Spleen (tissue), 11 donors: ENCODE measurements around the gene DNAJC8. TPM values are rescaled to one million over a fixed set of nuclear protein-coding genes. Genes with fewer than 3 reads are reported as not detected.

Experiments
- DNase-seq: peaks from one replicate; pipeline ENCODE4 v3.0.0-alpha.2; 2020
- H3K27ac ChIP-seq, 8 donors: fragments of 200-600 bp; sonication (generic) in 7 of 8; 1 replicate in 4 of 8; 2 replicates in 4 of 8; pipeline versions ENCODE4 v1.5.0 to v1.8.0; 2016 to 2021; ENCODE audit warnings: inconsistent platforms in 4 of 8, mild to moderate bottlenecking in 4 of 8, moderate library complexity in 1 of 8
- H3K27me3 ChIP-seq, 7 donors: fragments of 200-600 bp; sonication (generic) in 6 of 7; replicated peaks in 1 of 7; 1 replicate in 4 of 7; 2 replicates in 3 of 7; pipeline versions ENCODE4 v1.5.0 to v1.8.0; 2016 to 2021; ENCODE audit warnings: inconsistent platforms in 3 of 7, mild to moderate bottlenecking in 1 of 7
- H3K36me3 ChIP-seq, 6 donors: fragments of 200-600 bp; sonication (generic) in 5 of 6; 1 replicate in 4 of 6; 2 replicates in 2 of 6; pipeline versions ENCODE4 v1.5.0 to v1.8.0; 2016 to 2021; ENCODE audit warnings: inconsistent platforms in 2 of 6
- H3K4me1 ChIP-seq, 6 donors: fragments of 200-600 bp; sonication (generic) in 5 of 6; 1 replicate in 3 of 6; 2 replicates in 3 of 6; pipeline versions ENCODE4 v1.5.0 to v1.8.0; 2016 to 2021; ENCODE audit warnings: inconsistent platforms in 3 of 6
- H3K4me3 ChIP-seq, 8 donors: fragments of 200-600 bp; sonication (generic) in 7 of 8; 1 replicate in 4 of 8; 2 replicates in 4 of 8; pipeline versions ENCODE4 v1.5.0 to v1.8.0; 2016 to 2021; ENCODE audit warnings: inconsistent platforms in 4 of 8, mild to moderate bottlenecking in 4 of 8, moderate library complexity in 2 of 8
- H3K9me3 ChIP-seq, 8 donors: fragments of 200-600 bp; sonication (generic) in 7 of 8; 1 replicate in 4 of 8; 2 replicates in 4 of 8; pipeline versions ENCODE4 v1.5.0 to v1.8.0; 2016 to 2021; ENCODE audit warnings: inconsistent platforms in 4 of 8
- CTCF ChIP-seq, 11 experiments: fragments of 200-600 bp in 7 of 11; fragments of 450-650 bp in 4 of 11; sonication (generic) in 4 of 11; IDR thresholded peaks in 8 of 11; conservative IDR thresholded peaks in 3 of 11; 1 replicate in 7 of 11; 2 replicates in 4 of 11; pipeline versions ENCODE4 v1.4.0 to v1.8.0; 2016 to 2021; ENCODE audit warnings: antibody characterized with exemption in 11 of 11, inconsistent platforms in 4 of 11, mild to moderate bottlenecking in 1 of 11
- POLR2A ChIP-seq, 3 donors: fragments of 450-650 bp; IDR thresholded peaks; one replicate each; pipeline ENCODE4 v1.5.1; 2017; ENCODE audit warnings: antibody characterized with exemption in 3 of 3, mild to moderate bottlenecking in 1 of 3
- POLR2AphosphoS5 ChIP-seq, 3 donors: sonication (generic); formaldehyde crosslinking; IDR thresholded peaks; one replicate each; pipeline ENCODE4 v1.5.1; 2017; ENCODE audit warnings: antibody characterized with exemption in 3 of 3
- WGBS, 5 donors: extraction: QIAGEN DNeasy Blood & Tissue Kit in 3 of 5; methylation state at CpG; one replicate each; pipeline versions ENCODE4 v1.1.5 to v1.1.7; 2013 to 2018; 5-methylcytosine and 5-hydroxymethylcytosine counted together
- intact Hi-C: fragments of 100-400 bp; cut with DNase I; formaldehyde crosslinking; loops from one replicate; pipeline ENCODE4 v1.15.0; 2023; ENCODE audit warnings: low total_unique reads
- polyA plus RNA-seq, 3 donors: library from polyadenylated mRNA; stranded (reverse); fragments of 200-250 nt; gene quantifications; one replicate each; pipeline ENCODE4 v1.2.1, GENCODE V29; 2013
- total RNA-seq, 7 donors: library from RNA; depleted of rRNA in 3 of 7; stranded (reverse); fragments of >200 nt in 3 of 7; fragmentation: NEBNext Ultra II Directional in 4 of 7; extraction: Animal tissue kit (Norgen Biotek cat#: 25700) in 4 of 7; gene quantifications; one replicate each; pipeline versions ENCODE4 v1.1.0 to v1.2.1, GENCODE V29; 2016 to 2021
- donor health status: healthy with polysubstance abuse.
- donor health status: DM: no; HTN: no; CAD: no; lungs with moderate emphysema.
- donor health status: DM: no; HTN: no; CAD: no.
- donor health status: Bipolar disorder and iron deficiency.
- donor health status: healthy.
- donor health status: DM: no; HTN: no; CAD: no.
- donor health status: DM: yes; HTN: yes; CAD: no.

The DNAJC8 gene
- total and polyA plus RNA-seq, 10 donors: 52.0 to 95.9 (median 62.3) TPM

GRCh38 chr1:28279721-28280120, 46.9 kb upstream of the DNAJC8 start:
- WGBS, 5 donors: 95 to 97% (median 96%) methylated on average over 7 of the region's 7 CpGs
- Histone ChIP-seq H3K27me3 (no peaks in the 10 kb centered on the region), H3K4me1 (peaks cover 0 to 42% (median 27%) of the 10 kb centered on the region in 6 donors), H3K9me3 (no peaks in the 10 kb centered on the region), H3K4me3 (no peak overlapping the region), H3K36me3 (peaks cover 0 to 81% (median 61%) of the 10 kb centered on the region in 6 donors), H3K27ac (peak overlapping the region in 2 of 8 donors; percentile 50 to 63)
- intact Hi-C loops: no loop called here
- no peak for TF ChIP-seq POLR2A (IDR thresholded peaks at IDR 0.05)
- no peak for TF ChIP-seq CTCF (IDR thresholded peaks at IDR 0.05 in 8 of 11, conservative IDR thresholded peaks at IDR 0.05 in 3 of 11)
- no peak for TF ChIP-seq POLR2AphosphoS5 (IDR thresholded peaks at IDR 0.05)
- no peak for DNase-seq

GRCh38 chr1:28278763-28279162, 45.9 kb upstream of the DNAJC8 start:
- no peak overlapping the region for H3K27ac ChIP-seq
- H3K27me3 ChIP-seq: no peaks in the 10 kb centered on the region
- no peak for DNase-seq
- H3K4me1 ChIP-seq: peaks cover 0 to 39% (median 27%) of the 10 kb centered on the region in 6 donors
- H3K36me3 ChIP-seq: peaks cover 0 to 91% (median 70%) of the 10 kb centered on the region in 6 donors
- H3K4me3 ChIP-seq: no peak overlapping the region
- TF ChIP-seq CTCF (IDR thresholded peaks at IDR 0.05 in 8 of 11, conservative IDR thresholded peaks at IDR 0.05 in 3 of 11): no peak
- TF ChIP-seq POLR2AphosphoS5 (IDR thresholded peaks at IDR 0.05): no peak
- H3K9me3 ChIP-seq: no peaks in the 10 kb centered on the region
- intact Hi-C loops: no loop called here
- WGBS, 5 donors: 90 to 99% (median 95%) methylated on average over 5 of the region's 5 CpGs

GRCh38 chr1:28273216-28273860, 40.5 kb upstream of the DNAJC8 start:
- H3K9me3 ChIP-seq: no peaks in the 10 kb centered on the region
- 89 to 92% (median 91%) methylated on average over 14 to 17 of the region's 17 CpGs for WGBS, 5 donors
- intact Hi-C loops: no loop called here
- TF ChIP-seq POLR2A (IDR thresholded peaks at IDR 0.05) (no peak), CTCF (IDR thresholded peaks at IDR 0.05 in 8 of 11, conservative IDR thresholded peaks at IDR 0.05 in 3 of 11) (no peak), POLR2AphosphoS5 (IDR thresholded peaks at IDR 0.05) (no peak)
- DNase-seq: no peak
- H3K27me3 ChIP-seq: no peaks in the 10 kb centered on the region
- H3K4me1 ChIP-seq: peaks cover 0 to under 1% (median 0%) of the 10 kb centered on the region in 6 donors
- H3K36me3 ChIP-seq: peaks cover 0 to 95% (median 54%) of the 10 kb centered on the region in 6 donors
- no peak overlapping the region for H3K4me3 ChIP-seq
- H3K27ac ChIP-seq: no peak overlapping the region

GRCh38 chr1:28272215-28272852, 39.5 kb upstream of the DNAJC8 start:
- Histone ChIP-seq H3K9me3 (no peaks in the 10 kb centered on the region), H3K4me1 (peaks cover 0 to 11% (median 0%) of the 10 kb centered on the region in 6 donors), H3K27me3 (no peaks in the 10 kb centered on the region), H3K36me3 (peaks cover 0 to 85% (median 50%) of the 10 kb centered on the region in 6 donors), H3K4me3 (no peak overlapping the region), H3K27ac (no peak overlapping the region)
- TF ChIP-seq POLR2AphosphoS5 (IDR thresholded peaks at IDR 0.05): peak in 1 of 3 donors; percentile 13
- no peak for TF ChIP-seq POLR2A (IDR thresholded peaks at IDR 0.05)
- no peak for TF ChIP-seq CTCF (IDR thresholded peaks at IDR 0.05 in 8 of 11, conservative IDR thresholded peaks at IDR 0.05 in 3 of 11)
- WGBS, 5 donors: 93 to 97% (median 96%) methylated on average over 16 to 20 of the region's 20 CpGs
- intact Hi-C loops: no loop called here
- no peak for DNase-seq
